ENCODE measurements around the gene STIM2.

GRCh38 chr4:26899991-26900390 lies 39.4 kb downstream of the STIM2 start:
- TF ChIP-seq POLR2A (IDR thresholded peaks at IDR 0.05) (no peak), CTCF (IDR thresholded peaks at IDR 0.05) (no peak)

All from right lobe of liver (tissue), 4 donors.